NCI-H345 treated with DMSO at 0.1 percent for 48 hours (cell line): ENCODE measurements around the gene PES1.
"Not testable (repeated sequence)": the region's sequence is repeated elsewhere in the genome, so short reads cannot be mapped to it uniquely, and the experiment has no call there.

Experiments used
- DNase-seq: peaks from one replicate; lab custom pipeline; 2025; ENCODE audit not compliant: unreplicated experiment; lab: John Stamatoyannopoulos, UW

Gene PES1

DNA sequence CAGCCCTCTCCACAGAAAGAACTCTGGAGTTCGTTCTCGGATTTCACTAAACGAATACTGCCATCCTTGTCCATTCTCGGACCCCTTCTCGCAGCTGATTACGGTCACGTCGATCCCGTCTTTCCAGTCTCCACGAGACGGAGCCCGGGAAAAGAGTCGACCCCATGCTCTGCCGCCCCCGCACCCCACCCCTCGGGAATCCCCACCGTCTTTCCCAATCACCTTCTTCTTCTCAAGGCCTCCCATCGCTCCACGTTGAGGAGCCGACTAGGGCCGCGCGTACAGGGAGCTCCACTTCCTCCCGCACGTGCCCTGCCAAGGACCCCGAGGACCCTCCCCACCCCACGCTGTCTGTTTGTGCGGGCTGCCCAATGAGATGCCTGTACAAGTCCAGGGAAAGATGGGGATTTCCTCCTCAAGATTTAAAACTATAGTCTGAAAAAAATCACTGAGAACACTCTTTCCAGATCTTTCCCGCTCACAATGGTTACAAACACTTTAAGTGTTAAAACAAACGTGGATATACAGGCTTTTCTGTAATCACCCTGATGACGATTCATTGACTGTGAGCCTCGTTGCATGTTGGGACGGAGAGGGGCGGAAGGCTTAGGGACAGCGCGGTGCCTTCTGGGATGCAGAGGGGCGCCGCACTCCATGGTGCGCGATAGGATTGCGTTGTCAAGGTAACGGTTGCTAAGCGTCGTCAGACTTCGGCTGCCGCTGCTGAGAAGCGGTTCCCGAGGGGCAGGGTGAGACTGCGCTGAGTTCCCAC is at the start of gene PES1:
Gene PES1, minus strand, starts transcription at position 323 of the 772 bp plus-strand sequence. Its CDS starts 77 bp downstream, at position 246.
- DNase-seq: peak; percentile 93

DNA sequence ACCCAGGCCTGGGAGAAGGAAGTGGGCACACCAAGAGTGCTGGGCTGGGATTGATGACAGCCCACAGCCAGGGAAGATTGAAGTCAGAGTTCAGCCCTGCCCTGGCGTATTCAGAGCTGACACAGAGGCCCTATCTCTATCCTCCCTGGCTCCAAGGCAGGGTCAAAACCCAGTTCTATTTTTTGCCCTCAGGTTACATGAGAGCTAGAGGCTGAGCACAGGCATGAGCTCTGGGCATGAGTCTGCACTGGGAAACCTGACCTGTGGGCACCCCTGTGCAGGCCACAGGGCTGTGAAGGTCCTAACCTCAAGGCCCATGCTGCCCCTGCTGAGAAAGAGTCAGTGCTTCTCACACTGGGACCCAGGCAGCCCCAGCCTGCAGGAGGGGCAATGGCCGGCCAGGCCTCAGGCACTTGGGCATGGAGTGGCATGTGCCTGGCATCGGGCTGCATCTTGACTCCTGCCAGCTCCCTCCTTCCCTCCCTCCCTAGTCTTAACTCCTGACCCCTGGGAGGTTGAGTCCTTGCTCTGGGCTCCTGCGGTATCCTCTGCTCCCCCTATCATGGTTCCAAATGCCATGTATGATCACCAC is 49.2 kb upstream of the PES1 start:
- DNase-seq: no peak

DNA sequence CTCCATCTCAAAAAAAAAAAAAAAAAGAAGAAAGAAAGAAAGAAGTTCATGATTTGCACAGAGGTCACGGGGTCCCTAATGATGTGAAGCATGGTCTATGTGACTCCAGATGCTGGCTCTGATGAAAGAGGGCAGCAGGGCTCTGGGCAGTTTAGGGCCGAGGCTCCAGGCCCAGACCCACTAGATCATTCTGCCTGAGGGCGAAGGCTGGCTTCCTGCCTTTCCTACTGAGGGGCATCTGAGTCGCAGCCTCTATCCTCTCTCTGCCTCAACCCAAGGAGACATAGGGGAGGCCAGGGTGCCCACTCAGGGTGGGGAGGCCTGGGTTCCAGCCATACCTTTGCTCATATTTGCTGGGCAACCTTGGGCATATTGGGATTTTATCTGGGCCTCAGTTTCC is 48.7 kb upstream of the PES1 start:
- no peak for DNase-seq

DNA sequence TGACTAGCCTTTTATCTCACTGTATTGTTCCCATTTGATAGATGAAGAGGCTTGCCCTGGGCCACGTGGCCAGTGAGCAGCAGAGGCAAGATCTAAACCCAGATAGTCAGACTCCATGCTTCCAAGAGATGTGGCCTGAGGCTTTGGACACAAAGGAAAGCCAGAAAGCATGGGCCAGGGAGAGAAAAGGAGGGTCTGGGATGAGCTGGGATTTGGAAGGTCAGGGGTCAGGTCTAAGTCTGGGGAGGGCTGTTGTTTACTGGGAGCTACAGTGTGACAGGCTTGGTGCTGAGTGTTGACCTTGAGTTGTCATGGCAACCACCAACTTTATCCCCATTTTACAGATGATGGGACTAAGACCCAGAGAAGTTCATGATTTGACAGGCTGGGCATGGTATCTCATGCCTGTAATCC is 46.0 kb upstream of the PES1 start:
- DNase-seq: no peak

DNA sequence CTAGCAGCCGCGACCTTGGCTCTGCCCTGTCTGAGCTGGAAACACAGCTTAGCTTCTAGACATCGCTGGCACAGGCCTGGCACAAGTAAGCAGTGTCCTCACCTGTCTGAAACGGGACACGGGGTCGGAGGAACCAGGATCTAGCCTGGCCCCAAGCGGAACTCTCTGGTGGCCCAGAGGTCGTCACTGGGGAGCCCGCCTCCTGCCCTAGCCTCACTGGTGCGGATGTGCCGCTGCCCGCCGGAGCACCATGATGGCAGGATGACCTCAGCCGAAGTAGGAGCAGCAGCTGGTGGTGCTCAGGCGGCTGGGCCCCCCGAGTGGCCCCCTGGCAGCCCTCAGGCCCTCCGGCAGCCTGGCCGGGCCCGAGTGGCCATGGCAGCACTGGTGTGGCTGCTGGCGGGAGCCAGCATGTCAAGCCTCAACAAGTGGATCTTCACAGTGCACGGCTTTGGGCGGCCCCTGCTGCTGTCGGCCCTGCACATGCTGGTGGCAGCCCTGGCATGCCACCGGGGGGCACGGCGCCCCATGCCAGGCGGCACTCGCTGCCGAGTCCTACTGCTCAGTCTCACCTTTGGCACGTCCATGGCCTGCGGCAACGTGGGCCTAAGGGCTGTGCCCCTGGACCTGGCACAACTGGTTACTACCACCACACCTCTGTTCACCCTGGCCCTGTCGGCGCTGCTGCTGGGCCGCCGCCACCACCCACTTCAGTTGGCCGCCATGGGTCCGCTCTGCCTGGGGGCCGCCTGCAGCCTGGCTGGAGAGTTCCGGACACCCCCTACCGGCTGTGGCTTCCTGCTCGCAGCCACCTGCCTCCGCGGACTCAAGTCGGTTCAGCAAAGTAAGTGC is 44.7 kb upstream of the PES1 start:
- no peak for DNase-seq

DNA sequence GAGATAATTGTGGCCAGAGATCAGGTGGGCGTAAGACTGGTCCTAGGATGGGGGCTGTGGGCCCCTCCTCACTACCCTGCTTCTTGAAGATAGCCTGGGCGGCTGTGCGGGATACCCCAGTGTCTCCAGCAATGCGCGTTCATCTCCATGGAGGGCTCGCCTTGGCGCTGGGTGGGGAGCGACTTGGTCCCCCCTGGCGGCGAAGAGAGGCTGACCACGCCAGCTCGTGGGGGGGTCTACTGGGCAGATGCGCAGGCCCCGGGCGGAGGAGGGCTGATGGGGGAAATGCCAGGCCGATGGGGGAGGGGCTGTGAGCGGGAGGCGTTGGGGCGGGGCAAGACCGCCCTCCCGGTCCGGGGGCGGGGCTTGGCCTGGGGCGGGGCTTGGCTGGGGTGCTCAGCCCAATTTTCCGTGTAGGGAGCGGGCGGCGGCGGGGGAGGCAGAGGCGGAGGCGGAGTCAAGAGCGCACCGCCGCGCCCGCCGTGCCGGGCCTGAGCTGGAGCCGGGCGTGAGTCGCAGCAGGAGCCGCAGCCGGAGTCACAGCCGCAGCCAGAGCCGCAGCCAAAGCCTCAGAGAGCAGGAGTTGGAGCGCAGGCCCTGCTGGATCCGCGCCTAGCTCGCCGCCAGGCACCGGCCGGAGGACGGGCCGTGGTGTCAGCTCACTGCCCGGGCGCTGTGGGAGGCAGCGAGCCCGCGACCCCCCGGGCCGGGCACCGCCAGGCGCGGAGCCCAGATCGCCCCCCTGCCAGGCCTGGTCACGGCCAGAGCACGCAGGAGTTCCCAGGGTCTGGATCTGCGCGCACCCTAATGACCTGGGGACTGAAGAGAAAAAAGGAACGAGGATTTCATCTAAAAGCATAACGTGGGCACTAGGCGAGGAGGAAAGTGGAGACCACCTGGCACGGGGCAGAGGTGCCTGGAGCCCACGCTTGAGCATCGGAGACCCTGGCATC is 43.8 kb upstream of the PES1 start, which contains the start of gene SLC35E4:
Gene SLC35E4, plus strand, starts transcription at position 509 of the 953 bp plus-strand sequence. CDS start 670 bp downstream, outside the sequence.
- peak; percentile 10 for DNase-seq

DNA sequence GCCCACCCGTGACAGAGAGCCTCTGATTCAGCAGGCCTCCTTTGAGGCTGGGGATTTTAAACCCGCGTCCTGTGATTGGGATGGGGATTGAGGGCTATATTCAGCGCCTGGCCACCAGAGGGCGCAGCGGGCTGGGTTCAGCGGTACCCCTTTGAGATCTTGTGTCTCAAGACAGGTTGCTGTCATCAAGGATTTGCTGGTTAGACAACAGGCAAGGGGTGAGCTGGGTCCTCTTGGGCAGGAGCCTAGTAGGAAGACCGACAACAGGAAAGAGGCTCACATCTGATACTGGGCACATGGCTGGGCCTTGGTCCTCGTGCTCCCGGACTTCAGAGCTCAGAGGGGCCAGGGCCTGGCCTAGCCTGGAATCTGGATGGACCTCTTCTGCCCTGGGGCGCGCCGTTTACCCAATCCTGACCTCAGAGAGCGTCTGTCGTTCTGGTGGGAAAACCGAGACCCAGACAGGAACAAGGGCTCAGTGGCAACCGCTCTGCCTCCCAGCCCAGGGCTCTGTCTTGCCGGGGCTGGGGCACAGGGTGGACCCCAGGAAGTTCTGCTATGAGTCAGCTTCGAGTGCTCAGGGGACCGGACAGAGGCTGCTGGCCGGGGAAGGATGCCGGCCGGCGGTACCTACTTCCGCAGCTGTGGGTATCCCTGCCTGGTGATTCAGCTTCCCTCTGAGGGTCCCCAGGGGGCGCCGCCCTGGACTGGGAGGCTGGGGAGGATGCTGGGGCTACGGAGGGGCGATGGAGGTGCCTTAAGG is 42.9 kb upstream of the PES1 start:
- peak; percentile 43 for DNase-seq

DNA sequence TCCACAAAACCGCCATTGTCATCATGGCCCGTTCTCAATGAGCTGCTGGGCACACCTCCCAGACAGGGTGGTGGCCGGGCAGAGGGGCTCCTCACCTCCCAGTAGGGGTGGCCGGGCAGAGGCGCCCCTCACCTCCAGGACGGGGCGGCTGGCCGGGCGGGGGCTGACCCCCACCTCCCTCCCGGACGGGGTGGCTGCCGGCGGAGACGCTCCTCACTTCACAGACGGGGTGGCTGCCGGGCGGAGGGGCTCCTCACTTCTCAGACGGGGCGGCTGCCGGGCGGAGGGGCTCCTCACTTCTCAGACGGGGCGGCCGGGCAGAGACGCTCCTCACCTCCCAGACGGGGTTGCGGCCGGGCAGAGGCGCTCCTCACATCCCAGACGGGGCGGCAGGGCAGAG is 39.8 kb upstream of the PES1 start:
- DNase-seq: not testable (repeated sequence)

DNA sequence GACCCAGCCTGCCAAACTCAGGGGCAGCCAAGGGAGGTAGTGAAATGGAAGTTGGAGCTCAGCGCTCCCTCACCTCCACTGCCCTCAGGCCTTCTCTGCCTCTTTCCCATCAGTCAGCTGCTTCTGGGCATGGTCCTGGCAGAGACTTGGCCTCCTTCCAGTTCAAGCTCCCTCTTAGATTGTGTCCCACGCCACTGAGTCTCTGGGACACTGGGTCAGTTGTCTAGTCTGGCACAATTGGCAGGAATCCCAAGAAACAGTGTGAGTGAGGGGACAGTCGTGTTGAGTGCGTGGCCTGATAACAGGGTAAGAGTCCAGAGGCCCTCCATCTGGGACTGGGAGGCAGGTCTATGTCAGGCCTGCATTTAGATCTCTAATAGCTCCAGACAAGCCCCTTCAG is 36.8 kb upstream of the PES1 start:
- no peak for DNase-seq

DNA sequence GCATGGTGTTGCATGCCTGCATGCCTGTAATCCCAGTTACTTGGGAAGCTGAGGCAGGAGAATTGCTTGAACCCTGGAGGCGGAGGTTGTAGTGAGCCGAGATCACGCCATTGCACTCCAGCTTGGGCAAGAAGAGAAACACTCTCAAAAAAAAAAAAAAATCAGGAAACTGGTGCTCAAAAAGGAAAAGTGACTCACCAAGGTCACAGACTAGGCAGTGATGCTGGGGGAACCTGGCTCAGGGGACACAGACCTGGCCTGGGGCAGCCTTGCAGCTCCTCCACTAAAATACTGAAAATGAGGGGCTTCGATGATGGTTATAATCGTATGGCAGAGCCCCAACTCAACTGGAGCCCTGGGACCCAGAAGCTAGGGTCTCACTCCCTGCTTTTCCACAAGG is 35.8 kb upstream of the PES1 start:
- DNase-seq: no peak

DNA sequence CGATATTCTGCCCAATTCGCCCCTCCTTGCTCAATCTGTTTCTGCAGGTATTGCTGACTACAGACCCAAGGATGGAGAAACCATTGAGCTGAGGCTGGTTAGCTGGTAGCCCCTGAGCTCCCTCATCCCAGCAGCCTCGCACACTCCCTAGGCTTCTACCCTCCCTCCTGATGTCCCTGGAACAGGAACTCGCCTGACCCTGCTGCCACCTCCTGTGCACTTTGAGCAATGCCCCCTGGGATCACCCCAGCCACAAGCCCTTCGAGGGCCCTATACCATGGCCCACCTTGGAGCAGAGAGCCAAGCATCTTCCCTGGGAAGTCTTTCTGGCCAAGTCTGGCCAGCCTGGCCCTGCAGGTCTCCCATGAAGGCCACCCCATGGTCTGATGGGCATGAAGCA is 34.7 kb upstream of the PES1 start:
- no peak for DNase-seq

DNA sequence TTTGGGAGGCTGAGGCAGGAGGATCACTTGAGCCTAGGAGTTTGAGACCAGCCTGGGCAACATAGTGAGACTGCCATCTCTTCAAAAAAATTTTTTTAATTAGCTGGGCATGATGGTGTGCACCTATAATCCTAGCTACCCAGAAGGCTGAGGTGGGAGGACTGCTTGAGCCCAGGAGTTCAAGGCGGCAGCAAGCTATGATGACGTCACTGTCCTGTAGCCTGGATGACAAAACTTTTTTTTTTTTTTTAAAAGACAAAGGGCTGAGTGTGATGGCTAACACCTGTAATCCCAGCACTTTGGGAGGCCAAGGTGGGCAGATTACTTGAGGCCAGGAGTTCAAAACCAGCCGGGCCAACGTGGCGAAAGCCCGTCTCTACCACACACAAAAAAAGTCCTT is 28.2 kb upstream of the PES1 start:
- not testable (repeated sequence) for DNase-seq

DNA sequence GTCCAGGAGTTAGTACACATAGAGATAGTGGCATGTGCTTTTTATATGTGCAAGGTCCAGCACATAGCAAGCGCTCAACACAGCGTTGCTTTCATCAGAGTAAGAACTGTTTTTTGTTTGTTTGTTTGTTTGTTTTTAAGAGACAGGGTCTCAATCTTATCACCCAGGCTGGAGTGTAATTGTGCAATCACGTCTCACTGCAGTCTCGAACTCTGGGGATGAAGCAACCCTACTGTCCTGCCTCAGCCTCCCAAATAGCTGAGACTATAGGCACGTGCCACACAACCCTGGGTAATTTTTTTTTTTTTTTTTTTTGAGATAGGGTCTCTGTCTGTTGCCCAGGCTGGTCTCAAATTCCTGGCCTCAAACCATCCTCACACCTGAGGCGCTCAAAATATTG is 26.1 kb upstream of the PES1 start:
- no peak for DNase-seq

DNA sequence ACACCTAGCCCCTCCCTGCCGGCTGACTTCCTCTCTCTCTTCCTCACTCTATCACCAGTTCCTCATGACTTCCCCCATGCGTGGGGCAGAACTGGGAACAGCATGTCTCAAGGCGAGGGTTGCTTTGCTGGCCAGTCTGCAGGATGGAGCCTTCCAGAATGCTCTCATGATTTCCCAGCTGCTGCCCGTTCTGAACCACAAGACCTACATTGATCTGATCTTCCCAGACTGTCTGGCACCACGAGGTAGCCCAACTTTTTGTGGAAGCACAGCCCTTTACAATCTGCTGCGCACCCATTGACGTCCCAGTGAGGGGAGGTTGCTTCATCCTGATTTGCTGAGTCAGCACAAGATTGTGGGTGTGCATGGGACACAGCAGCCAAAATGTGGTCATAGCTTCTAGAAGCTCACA is 23.8 kb upstream of the PES1 start:
- DNase-seq: no peak

DNA sequence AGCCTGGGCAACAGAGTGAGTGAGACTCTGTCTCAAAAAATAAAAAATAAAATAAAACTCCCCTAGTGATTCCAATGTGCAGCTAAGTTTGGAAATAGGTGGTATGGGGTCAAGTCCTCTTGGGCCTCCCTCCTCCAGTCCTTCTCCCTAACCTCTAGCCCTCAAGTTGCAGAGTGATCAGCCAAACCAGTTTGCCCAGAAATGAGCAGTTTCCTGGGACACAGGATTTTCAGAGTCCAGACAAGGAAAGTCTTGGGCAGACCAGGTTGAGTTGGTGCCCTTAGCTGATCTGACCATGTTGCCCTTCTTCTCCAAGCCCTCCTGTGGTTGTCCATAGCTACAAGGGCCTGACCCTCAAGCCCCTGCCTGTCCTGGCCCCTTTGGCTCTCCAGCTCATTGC is 23.2 kb upstream of the PES1 start:
- no peak for DNase-seq

DNA sequence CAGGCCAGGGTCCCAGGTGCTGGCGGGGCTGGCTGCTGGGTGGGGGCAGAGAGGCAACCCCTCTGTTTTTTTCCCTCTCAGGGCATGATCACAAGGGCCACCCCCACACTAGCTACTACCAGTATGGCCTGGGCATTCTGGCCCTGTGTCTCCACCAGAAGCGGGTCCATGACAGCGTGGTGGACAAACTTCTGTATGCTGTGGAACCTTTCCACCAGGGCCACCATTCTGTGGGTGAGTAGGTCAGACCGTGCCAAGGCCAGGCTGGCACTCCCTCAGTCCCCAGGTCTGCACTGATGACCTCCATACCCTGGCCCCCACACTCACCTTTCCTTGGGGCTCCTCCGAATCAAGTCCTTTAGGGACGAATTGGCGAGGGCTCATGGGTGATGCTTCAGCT is 22.6 kb upstream of the PES1 start:
- DNase-seq: no peak

DNA sequence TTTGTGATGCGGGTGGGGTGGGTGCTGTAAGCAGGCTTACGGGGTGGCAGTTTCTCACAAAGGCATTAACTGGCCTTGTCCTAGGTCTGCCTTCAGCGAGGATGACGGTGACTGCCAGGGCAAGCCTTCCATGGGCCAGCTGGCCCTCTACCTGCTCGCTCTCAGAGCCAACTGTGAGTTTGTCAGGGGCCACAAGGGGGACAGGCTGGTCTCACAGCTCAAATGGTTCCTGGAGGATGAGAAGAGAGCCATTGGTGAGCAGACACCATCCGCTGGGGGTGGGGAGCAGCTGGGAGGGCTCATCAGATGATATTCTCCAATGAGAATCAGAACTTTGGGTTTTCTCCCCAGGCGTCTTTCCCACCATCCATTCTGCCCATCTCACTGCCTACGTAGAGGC is 21.1 kb upstream of the PES1 start:
- DNase-seq: no peak

DNA sequence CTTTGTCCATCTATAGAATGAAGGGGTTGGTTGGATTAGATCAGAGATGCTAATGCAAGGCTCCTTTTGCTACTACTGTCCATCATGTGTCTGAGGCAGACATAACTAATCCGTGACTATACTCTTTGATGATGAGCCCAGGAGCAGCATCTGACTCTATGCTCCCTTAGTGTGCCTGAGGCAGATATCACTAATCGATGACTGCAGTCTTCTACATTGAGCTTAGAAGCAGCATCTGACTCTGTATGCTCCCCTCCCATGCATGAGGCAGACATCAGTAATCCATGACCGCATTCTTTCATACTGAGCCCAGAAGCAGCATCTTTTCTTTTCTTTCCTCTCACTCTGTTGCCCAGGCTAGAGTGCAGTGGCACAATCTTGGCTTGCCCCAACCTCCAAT is 19.5 kb upstream of the PES1 start:
- DNase-seq: no peak

DNA sequence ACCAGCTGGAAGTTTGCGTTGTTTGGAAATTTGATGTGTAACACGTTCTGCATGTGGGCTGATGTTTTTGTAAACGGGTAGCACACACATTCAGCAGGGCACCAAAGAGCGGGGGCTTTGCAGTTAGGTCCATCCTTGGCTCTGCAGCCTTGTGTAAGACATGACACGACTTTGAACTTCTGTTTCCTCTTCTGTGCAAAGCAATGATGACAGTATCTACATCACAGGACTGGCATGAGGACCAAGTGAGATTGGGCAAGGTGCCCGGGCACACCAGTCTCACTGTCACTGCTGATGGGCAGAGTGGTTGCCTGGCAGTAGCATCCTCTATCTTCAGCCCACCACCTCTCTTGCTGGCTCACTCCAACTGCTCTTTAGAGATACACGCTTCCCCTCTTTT is 18.6 kb upstream of the PES1 start:
- DNase-seq: no peak
